ENCODE data around the gene SIGLEC12. TPM values are rescaled to one million over a fixed set of nuclear protein-coding genes. Genes with fewer than 3 reads are reported as not detected.

The SIGLEC12 gene
- total and polyA plus RNA-seq, 9 of the 15 experiments (the other 6 are each of a cell fraction or from before 2014, with no cell fraction given) = 0.08 to 1.3 (median 0.54) TPM

- TF ChIP-seq, protein P1, sequence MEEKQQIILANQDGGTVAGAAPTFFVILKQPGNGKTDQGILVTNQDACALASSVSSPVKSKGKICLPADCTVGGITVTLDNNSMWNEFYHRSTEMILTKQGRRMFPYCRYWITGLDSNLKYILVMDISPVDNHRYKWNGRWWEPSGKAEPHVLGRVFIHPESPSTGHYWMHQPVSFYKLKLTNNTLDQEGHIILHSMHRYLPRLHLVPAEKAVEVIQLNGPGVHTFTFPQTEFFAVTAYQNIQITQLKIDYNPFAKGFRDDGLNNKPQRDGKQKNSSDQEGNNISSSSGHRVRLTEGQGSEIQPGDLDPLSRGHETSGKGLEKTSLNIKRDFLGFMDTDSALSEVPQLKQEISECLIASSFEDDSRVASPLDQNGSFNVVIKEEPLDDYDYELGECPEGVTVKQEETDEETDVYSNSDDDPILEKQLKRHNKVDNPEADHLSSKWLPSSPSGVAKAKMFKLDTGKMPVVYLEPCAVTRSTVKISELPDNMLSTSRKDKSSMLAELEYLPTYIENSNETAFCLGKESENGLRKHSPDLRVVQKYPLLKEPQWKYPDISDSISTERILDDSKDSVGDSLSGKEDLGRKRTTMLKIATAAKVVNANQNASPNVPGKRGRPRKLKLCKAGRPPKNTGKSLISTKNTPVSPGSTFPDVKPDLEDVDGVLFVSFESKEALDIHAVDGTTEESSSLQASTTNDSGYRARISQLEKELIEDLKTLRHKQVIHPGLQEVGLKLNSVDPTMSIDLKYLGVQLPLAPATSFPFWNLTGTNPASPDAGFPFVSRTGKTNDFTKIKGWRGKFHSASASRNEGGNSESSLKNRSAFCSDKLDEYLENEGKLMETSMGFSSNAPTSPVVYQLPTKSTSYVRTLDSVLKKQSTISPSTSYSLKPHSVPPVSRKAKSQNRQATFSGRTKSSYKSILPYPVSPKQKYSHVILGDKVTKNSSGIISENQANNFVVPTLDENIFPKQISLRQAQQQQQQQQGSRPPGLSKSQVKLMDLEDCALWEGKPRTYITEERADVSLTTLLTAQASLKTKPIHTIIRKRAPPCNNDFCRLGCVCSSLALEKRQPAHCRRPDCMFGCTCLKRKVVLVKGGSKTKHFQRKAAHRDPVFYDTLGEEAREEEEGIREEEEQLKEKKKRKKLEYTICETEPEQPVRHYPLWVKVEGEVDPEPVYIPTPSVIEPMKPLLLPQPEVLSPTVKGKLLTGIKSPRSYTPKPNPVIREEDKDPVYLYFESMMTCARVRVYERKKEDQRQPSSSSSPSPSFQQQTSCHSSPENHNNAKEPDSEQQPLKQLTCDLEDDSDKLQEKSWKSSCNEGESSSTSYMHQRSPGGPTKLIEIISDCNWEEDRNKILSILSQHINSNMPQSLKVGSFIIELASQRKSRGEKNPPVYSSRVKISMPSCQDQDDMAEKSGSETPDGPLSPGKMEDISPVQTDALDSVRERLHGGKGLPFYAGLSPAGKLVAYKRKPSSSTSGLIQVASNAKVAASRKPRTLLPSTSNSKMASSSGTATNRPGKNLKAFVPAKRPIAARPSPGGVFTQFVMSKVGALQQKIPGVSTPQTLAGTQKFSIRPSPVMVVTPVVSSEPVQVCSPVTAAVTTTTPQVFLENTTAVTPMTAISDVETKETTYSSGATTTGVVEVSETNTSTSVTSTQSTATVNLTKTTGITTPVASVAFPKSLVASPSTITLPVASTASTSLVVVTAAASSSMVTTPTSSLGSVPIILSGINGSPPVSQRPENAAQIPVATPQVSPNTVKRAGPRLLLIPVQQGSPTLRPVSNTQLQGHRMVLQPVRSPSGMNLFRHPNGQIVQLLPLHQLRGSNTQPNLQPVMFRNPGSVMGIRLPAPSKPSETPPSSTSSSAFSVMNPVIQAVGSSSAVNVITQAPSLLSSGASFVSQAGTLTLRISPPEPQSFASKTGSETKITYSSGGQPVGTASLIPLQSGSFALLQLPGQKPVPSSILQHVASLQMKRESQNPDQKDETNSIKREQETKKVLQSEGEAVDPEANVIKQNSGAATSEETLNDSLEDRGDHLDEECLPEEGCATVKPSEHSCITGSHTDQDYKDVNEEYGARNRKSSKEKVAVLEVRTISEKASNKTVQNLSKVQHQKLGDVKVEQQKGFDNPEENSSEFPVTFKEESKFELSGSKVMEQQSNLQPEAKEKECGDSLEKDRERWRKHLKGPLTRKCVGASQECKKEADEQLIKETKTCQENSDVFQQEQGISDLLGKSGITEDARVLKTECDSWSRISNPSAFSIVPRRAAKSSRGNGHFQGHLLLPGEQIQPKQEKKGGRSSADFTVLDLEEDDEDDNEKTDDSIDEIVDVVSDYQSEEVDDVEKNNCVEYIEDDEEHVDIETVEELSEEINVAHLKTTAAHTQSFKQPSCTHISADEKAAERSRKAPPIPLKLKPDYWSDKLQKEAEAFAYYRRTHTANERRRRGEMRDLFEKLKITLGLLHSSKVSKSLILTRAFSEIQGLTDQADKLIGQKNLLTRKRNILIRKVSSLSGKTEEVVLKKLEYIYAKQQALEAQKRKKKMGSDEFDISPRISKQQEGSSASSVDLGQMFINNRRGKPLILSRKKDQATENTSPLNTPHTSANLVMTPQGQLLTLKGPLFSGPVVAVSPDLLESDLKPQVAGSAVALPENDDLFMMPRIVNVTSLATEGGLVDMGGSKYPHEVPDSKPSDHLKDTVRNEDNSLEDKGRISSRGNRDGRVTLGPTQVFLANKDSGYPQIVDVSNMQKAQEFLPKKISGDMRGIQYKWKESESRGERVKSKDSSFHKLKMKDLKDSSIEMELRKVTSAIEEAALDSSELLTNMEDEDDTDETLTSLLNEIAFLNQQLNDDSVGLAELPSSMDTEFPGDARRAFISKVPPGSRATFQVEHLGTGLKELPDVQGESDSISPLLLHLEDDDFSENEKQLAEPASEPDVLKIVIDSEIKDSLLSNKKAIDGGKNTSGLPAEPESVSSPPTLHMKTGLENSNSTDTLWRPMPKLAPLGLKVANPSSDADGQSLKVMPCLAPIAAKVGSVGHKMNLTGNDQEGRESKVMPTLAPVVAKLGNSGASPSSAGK (IDR thresholded peaks at IDR 0.05) = peak; percentile 42
- TF ChIP-seq POLR2B (IDR thresholded peaks at IDR 0.05; ENCODE audit: low read depth, partially characterized antibody) = peak; percentile 45
- TF ChIP-seq MLLT1 (IDR thresholded peaks at IDR 0.05) = 0 out of 4 replicates have a peak, but pooled peaks of 1 of the 2 experiments have one; percentile 12
- TF ChIP-seq HDGF (IDR thresholded peaks at IDR 0.05) = peak; percentile 37; the same call in 1 of the 2 replicates
- TF ChIP-seq, protein P2, sequence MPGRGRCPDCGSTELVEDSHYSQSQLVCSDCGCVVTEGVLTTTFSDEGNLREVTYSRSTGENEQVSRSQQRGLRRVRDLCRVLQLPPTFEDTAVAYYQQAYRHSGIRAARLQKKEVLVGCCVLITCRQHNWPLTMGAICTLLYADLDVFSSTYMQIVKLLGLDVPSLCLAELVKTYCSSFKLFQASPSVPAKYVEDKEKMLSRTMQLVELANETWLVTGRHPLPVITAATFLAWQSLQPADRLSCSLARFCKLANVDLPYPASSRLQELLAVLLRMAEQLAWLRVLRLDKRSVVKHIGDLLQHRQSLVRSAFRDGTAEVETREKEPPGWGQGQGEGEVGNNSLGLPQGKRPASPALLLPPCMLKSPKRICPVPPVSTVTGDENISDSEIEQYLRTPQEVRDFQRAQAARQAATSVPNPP (IDR thresholded peaks at IDR 0.05; ENCODE audit: borderline replicate concordance, insufficient read depth, insufficient read length) = no peak
Measured at GRCh38 chr19:51507640-51508058, 6.0 kb upstream of the SIGLEC12 start (continued).

All from K562 (cell line).